Liver (tissue), 3 donors: ENCODE measurements around the gene RNU6-8.

Experiments used
- CTCF ChIP-seq: fragments of 150-350 bp; IDR thresholded peaks from 2 replicates; pipeline ENCODE4 v1.5.1; 2017; ENCODE audit warnings: improper control_type of control experiment, low read depth, low read length; ENCODE audit not compliant: missing input control
- EGR1 ChIP-seq, 2 donors: IDR thresholded peaks; 2 replicates each; pipeline ENCODE4 v1.6.1; 2016 to 2018; ENCODE audit warnings: antibody characterized with exemption in 2 of 2, low read depth in 2 of 2
- GABPA ChIP-seq, 2 donors: IDR thresholded peaks in 1 of 2; conservative IDR thresholded peaks in 1 of 2; 2 replicates each; pipeline ENCODE4 v1.6.1; 2016; ENCODE audit warnings: antibody characterized with exemption in 2 of 2, mild to moderate bottlenecking in 1 of 2, moderate library complexity in 1 of 2
- HNF4G ChIP-seq: IDR thresholded peaks from 2 replicates; pipeline ENCODE4 v1.6.1; 2016; ENCODE audit warnings: antibody characterized with exemption
- JUND ChIP-seq, 2 donors: IDR thresholded peaks; 2 replicates each; pipeline ENCODE4 v1.6.1; 2016; ENCODE audit warnings: antibody characterized with exemption in 2 of 2
- MAX ChIP-seq: IDR thresholded peaks from 2 replicates; pipeline ENCODE4 v1.6.1; 2016; ENCODE audit warnings: antibody characterized with exemption
- RAD21 ChIP-seq, 2 donors: IDR thresholded peaks; 2 replicates each; pipeline ENCODE4 v1.6.1; 2016; ENCODE audit warnings: antibody characterized with exemption in 2 of 2, mild to moderate bottlenecking in 2 of 2
- SP1 ChIP-seq: IDR thresholded peaks from 2 replicates; pipeline ENCODE4 v1.6.1; 2018; ENCODE audit warnings: antibody characterized with exemption, mild to moderate bottlenecking
- TAF1 ChIP-seq: conservative IDR thresholded peaks from 2 replicates; pipeline ENCODE4 v1.6.1; 2016; ENCODE audit warnings: antibody characterized with exemption, mild to moderate bottlenecking
- YY1 ChIP-seq: IDR thresholded peaks from 2 replicates; pipeline ENCODE4 v1.6.1; 2016; ENCODE audit warnings: antibody characterized with exemption, mild to moderate bottlenecking
- ZBTB33 ChIP-seq: IDR thresholded peaks from 2 replicates; pipeline ENCODE4 v1.6.1; 2016; ENCODE audit warnings: antibody characterized with exemption
- donor health status: healthy.
- donor health status: healthy.

- TF ChIP-seq SP1 (no peak), CTCF (no peak), TAF1 (no peak), ZBTB33 (no peak), EGR1 (IDR thresholded peaks at IDR 0.05; ENCODE audit: low read depth in 2 of 2) (no peak), HNF4G (no peak), RAD21 (IDR thresholded peaks at IDR 0.05) (no peak), GABPA (IDR thresholded peaks at IDR 0.05 in 1 of 2, conservative IDR thresholded peaks at IDR 0.05 in 1 of 2) (no peak), MAX (no peak), JUND (IDR thresholded peaks at IDR 0.05) (no peak), YY1 (no peak)
These were observed 30.2 kb upstream of the RNU6-8 start for GRCh38 chr14:32233260-32233659.
